ENCODE data around the gene CYTH2. TPM values are rescaled to one million over a fixed set of nuclear protein-coding genes. Genes with fewer than 3 reads are reported as not detected.

Gene CYTH2
- total and polyA plus RNA-seq, 2 experiments from 2014 or later = 138 to 179 TPM

- TF ChIP-seq, protein P1, sequence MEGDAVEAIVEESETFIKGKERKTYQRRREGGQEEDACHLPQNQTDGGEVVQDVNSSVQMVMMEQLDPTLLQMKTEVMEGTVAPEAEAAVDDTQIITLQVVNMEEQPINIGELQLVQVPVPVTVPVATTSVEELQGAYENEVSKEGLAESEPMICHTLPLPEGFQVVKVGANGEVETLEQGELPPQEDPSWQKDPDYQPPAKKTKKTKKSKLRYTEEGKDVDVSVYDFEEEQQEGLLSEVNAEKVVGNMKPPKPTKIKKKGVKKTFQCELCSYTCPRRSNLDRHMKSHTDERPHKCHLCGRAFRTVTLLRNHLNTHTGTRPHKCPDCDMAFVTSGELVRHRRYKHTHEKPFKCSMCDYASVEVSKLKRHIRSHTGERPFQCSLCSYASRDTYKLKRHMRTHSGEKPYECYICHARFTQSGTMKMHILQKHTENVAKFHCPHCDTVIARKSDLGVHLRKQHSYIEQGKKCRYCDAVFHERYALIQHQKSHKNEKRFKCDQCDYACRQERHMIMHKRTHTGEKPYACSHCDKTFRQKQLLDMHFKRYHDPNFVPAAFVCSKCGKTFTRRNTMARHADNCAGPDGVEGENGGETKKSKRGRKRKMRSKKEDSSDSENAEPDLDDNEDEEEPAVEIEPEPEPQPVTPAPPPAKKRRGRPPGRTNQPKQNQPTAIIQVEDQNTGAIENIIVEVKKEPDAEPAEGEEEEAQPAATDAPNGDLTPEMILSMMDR (IDR thresholded peaks at IDR 0.05; ENCODE audit: low read depth, low read length) = no peak
- Histone ChIP-seq H3K36me3 (no peaks in the 10 kb centered on the region), H3K4me1 (ENCODE audit: low read depth) (no peaks in the 10 kb centered on the region), H3K4me3 (no peak overlapping the region), H3K27me3 (peaks cover 22% of the 10 kb centered on the region), H3K9me3 (ENCODE audit: low read depth) (no peaks in the 10 kb centered on the region), H3K27ac (no peak overlapping the region)
- DNase-seq (ENCODE audit: low read depth in 1 of 2, low spot score in 1 of 2) = no peak
Observed at GRCh38 chr19:48508729-48509411, 39.7 kb downstream of the CYTH2 start.

- Histone ChIP-seq H3K27ac (no peak overlapping the region), H3K36me3 (no peaks in the 10 kb centered on the region), H3K4me3 (no peak overlapping the region), H3K4me1 (ENCODE audit: low read depth) (no peaks in the 10 kb centered on the region), H3K9me3 (ENCODE audit: low read depth) (no peaks in the 10 kb centered on the region), H3K27me3 (peaks cover 22% of the 10 kb centered on the region)
- DNase-seq (ENCODE audit: low read depth in 1 of 2, low spot score in 1 of 2) = no peak
- TF ChIP-seq, protein P1 (IDR thresholded peaks at IDR 0.05; ENCODE audit: low read depth, low read length) = no peak
Observed at GRCh38 chr19:48509467-48510194, 40.5 kb downstream of the CYTH2 start.

- no peaks in the 10 kb centered on the region for H3K4me1 ChIP-seq (ENCODE audit: low read depth)
- no peak overlapping the region for H3K27ac ChIP-seq
- DNase-seq (ENCODE audit: low read depth in 1 of 2, low spot score in 1 of 2) = peak; percentile 58 to 69
- H3K36me3 ChIP-seq = no peaks in the 10 kb centered on the region
- peak overlapping the region; percentile 13 for H3K4me3 ChIP-seq
- no peaks in the 10 kb centered on the region for H3K9me3 ChIP-seq (ENCODE audit: low read depth)
- peaks cover 22% of the 10 kb centered on the region for H3K27me3 ChIP-seq
- TF ChIP-seq, protein P1 (IDR thresholded peaks at IDR 0.05; ENCODE audit: low read depth, low read length) = no peak
Observed at GRCh38 chr19:48510421-48511268, 41.5 kb downstream of the CYTH2 start.

DNA sequence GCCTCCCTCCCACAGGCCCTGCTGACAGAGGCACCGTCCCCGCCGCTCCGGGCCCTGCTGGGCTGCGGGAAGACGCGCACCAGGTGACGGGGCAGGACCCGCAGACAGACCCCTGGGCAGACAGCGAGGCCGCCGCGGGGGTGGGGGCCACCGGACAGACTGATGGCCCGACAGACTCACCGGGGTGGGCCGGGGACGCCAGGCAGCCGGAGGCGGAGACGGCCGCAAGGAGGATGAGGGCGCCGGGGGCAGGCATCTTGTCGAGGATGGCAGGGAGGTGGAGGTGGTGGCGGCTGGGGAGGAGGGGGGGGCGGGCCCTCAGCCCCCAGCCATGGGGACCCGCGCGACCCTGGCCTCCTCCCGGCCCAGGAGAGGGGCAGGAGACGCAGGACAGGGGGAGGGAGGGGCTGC lies 42.2 kb downstream of the CYTH2 start:
- Histone ChIP-seq H3K9me3 (ENCODE audit: low read depth) (no peaks in the 10 kb centered on the region), H3K36me3 (no peaks in the 10 kb centered on the region), H3K27ac (no peak overlapping the region), H3K4me1 (ENCODE audit: low read depth) (no peaks in the 10 kb centered on the region), H3K4me3 (peak overlapping the region; percentile 13), H3K27me3 (peaks cover 22% of the 10 kb centered on the region)
- DNase-seq (ENCODE audit: low read depth in 1 of 2, low spot score in 1 of 2) = no peak
- TF ChIP-seq, protein P1 (IDR thresholded peaks at IDR 0.05; ENCODE audit: low read depth, low read length) = no peak

- peak within 1 kb of the TSS; percentile 13 for H3K4me3 ChIP-seq
- H3K27me3 ChIP-seq = peaks cover 22% of the 10 kb centered on the region
- H3K9me3 ChIP-seq (ENCODE audit: low read depth) = no peaks in the 10 kb centered on the region
- TF ChIP-seq, protein P1 (IDR thresholded peaks at IDR 0.05; ENCODE audit: low read depth, low read length) = no peak
- no peaks in the 10 kb centered on the region for H3K36me3 ChIP-seq
- no peaks in the 10 kb centered on the region for H3K4me1 ChIP-seq (ENCODE audit: low read depth)
- peak; percentile 52 to 60 for DNase-seq (ENCODE audit: low read depth in 1 of 2, low spot score in 1 of 2)
- H3K27ac ChIP-seq = no peak within 1 kb of the TSS
Observed at GRCh38 chr19:48511800-48512503, 42.8 kb downstream of the CYTH2 start, which contains the start of gene LMTK3. TSS of gene LMTK3 (minus strand) at chr19:48511835. CDS start at chr19:48511576, 259 bp downstream.

All from cardiac muscle cell (in vitro differentiated cells and primary cell).